Lower leg skin (tissue), 4 donors: ENCODE data around the gene PCDH12. TPM values are rescaled to one million over a fixed set of nuclear protein-coding genes. Genes with fewer than 3 reads are reported as not detected.

ENCODE experiments used
- DNase-seq, 2 donors: peaks; one replicate each; pipeline ENCODE4 v3.0.0-alpha.2; 2019; ENCODE audit warnings: low spot score in 2 of 2
- H3K4me3 ChIP-seq: fragments of 200-600 bp; sonication (generic); 2 replicates; pipeline ENCODE4 v1.5.1; 2017; ENCODE audit warnings: mild to moderate bottlenecking, low read depth; ENCODE audit not compliant: poor library complexity, severe bottlenecking
- CTCF ChIP-seq, 3 donors: fragments of 450-650 bp; IDR thresholded peaks; one replicate each; pipeline ENCODE4 v1.5.1; 2016; ENCODE audit warnings: antibody characterized with exemption in 3 of 3, mild to moderate bottlenecking in 3 of 3, moderate library complexity in 2 of 3
- POLR2A ChIP-seq, 2 donors: fragments of 450-650 bp; IDR thresholded peaks; one replicate each; pipeline ENCODE4 v1.6.1; 2016 to 2017; ENCODE audit warnings: antibody characterized with exemption in 2 of 2, mild to moderate bottlenecking in 1 of 2, moderate library complexity in 1 of 2
- WGBS, 2 donors: methylation state at CpG; one replicate each; pipeline ENCODE4 v1.1.5; 2018; 5-methylcytosine and 5-hydroxymethylcytosine counted together
- intact Hi-C: fragments of 100-400 bp; cut with DNase I; formaldehyde crosslinking; loops from one replicate; pipeline ENCODE4 v1.15.0; 2023; ENCODE audit warnings: low total_unique reads
- total RNA-seq, 4 donors: library from RNA; depleted of rRNA; stranded (reverse); fragments of >200 nt; gene quantifications; one replicate each; pipeline ENCODE4 v1.1.0, GENCODE V29; 2016

PCDH12 gene
- total RNA-seq, 4 donors from 2014 or later = 0.34 to 1.5 (median 0.54) TPM

- TF ChIP-seq CTCF (IDR thresholded peaks at IDR 0.05) (no peak), POLR2A (IDR thresholded peaks at IDR 0.05) (no peak)
- intact Hi-C loops = no loop called here
- DNase-seq = peak in 1 of 2 donors; percentile 83
- 15 to 64% methylated on average over 2 of the region's 2 CpGs for WGBS, 2 donors
- no peak overlapping the region for H3K4me3 ChIP-seq
Measured at GRCh38 chr5:141910271-141910673, 47.7 kb downstream of the PCDH12 start.

GRCh38 chr5:141909212-141909611 lies 48.8 kb downstream of the PCDH12 start:
- DNase-seq = peak in 1 of 2 donors; percentile 18
- no peak for TF ChIP-seq POLR2A (IDR thresholded peaks at IDR 0.05)
- TF ChIP-seq CTCF (IDR thresholded peaks at IDR 0.05) = no peak
- intact Hi-C loops = no loop called here
- WGBS, 2 donors = 72 to 74% methylated on average over 4 of the region's 4 CpGs
- H3K4me3 ChIP-seq = no peak overlapping the region

DNA sequence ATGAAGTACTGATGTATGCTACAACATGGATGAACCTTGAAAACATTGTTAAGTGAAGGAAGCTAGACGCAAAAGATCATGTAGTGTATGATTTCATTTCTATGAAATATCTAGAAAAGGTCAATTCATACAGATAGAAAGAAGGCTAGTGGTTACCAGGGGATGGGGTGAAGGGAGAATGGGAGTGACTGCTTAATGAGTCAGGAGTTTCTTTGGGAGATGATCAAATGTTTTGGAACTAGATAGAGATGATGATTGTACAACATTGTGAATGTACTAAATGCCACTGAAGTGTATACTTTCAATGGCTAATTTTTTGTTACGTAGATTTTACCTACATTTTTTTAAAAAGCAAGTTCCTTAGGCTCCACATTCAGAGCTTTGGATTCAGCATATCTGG lies 49.2 kb downstream of the PCDH12 start:
- DNase-seq = no peak
- TF ChIP-seq CTCF (IDR thresholded peaks at IDR 0.05) = no peak
- TF ChIP-seq POLR2A (IDR thresholded peaks at IDR 0.05) = no peak
- WGBS, 2 donors = 91 to 92% methylated on average over 2 of the region's 2 CpGs
- no peak overlapping the region for H3K4me3 ChIP-seq
- intact Hi-C loops = no loop called here

DNA sequence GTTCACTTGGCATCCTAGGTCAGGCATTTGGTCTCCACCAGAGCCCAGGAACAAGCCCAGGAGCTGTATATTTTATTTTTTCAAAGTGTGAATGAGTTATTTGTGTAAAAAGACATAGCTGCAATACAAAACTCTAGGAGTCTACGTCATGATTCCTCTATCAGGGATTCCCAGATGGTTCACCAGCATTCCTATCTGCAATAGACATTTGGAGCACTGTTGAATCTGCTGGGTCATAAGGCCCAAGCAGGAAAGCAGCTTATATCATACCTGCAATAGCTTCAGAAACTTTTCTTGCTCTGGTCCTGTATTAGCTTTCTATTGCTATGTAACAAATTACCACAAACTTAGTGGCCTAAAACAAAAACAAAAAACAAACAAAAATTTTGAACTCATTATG lies 51.0 kb downstream of the PCDH12 start:
- no peak overlapping the region for H3K4me3 ChIP-seq
- intact Hi-C loops = no loop called here
- WGBS, 2 donors = 0% methylated on average over 1 of the region's 1 CpG
- DNase-seq = no peak
- TF ChIP-seq POLR2A (IDR thresholded peaks at IDR 0.05) (no peak), CTCF (IDR thresholded peaks at IDR 0.05) (no peak)

DNA sequence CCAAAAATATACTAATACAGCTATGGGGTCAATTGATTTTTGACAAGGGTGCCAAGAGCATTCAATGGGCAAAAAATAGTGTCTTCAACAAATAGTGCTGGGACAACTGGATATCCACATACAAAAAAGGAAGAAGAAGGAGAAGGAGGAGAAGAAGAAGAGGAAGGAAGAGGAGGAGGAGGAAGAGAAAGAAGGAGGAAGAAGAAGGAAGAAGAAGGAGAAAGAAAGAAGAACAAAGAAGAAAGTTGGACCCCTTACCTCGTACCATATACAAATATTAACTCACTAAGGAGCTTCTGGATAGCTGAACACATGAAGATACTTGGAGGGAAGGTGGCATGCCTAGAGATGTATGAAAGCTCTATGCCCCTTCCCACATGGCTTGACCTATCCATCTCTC lies 51.5 kb downstream of the PCDH12 start:
- no peak for DNase-seq
- intact Hi-C loops = no loop called here
- no peak overlapping the region for H3K4me3 ChIP-seq
- 3 to 45% methylated on average over 1 of the region's 1 CpG for WGBS, 2 donors
- TF ChIP-seq CTCF (IDR thresholded peaks at IDR 0.05) (no peak), POLR2A (IDR thresholded peaks at IDR 0.05) (no peak)

GRCh38 chr5:141904551-141904950 lies 53.5 kb downstream of the PCDH12 start:
- TF ChIP-seq POLR2A (IDR thresholded peaks at IDR 0.05) = no peak
- no peak for TF ChIP-seq CTCF (IDR thresholded peaks at IDR 0.05)
- 40 to 50% methylated on average over 5 of the region's 5 CpGs for WGBS, 2 donors
- intact Hi-C loops = no loop called here
- peak in 1 of 2 donors; percentile 66 for DNase-seq
- no peak overlapping the region for H3K4me3 ChIP-seq
